Medulla oblongata (tissue), 1 donor: ENCODE data around the gene GNPTAB.
A peak's percentile ranks its signal among the peaks of the same experiment; 100 is the strongest.
"Not testable (repeated sequence)": the region's sequence is repeated elsewhere in the genome, so short reads cannot be mapped to it uniquely, and the experiment has no call there.

ENCODE experiments used
- DNase-seq: peaks from one replicate; pipeline ENCODE4 v3.0.0-alpha.2; 2015; ENCODE audit errors: extremely low spot score

The GNPTAB gene

DNA sequence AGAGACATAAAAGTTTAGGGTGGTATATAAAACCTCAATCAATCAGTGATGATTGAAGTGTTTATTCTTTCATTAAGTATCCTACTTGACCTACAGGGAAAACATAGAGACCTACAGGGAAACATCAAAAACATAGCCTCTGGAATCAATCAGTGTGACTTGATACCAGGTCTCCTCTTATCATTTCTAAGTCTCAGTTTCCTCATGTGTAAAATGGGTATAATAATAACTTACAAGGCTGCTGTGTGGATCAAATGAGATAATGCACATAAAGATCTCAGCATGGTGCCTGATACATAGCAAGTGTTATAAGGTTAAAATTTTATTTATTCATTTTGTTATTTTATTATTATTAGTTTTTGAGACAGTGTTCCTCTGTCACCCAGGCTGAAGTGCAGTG, 22.2 kb upstream of the GNPTAB start:
- no peak for DNase-seq

- DNase-seq: no peak
These were observed 19.4 kb upstream of the GNPTAB start for GRCh38 chr12:101850199-101850598.

- DNase-seq: no peak
These were observed 16.6 kb upstream of the GNPTAB start for GRCh38 chr12:101847325-101847724.

DNA sequence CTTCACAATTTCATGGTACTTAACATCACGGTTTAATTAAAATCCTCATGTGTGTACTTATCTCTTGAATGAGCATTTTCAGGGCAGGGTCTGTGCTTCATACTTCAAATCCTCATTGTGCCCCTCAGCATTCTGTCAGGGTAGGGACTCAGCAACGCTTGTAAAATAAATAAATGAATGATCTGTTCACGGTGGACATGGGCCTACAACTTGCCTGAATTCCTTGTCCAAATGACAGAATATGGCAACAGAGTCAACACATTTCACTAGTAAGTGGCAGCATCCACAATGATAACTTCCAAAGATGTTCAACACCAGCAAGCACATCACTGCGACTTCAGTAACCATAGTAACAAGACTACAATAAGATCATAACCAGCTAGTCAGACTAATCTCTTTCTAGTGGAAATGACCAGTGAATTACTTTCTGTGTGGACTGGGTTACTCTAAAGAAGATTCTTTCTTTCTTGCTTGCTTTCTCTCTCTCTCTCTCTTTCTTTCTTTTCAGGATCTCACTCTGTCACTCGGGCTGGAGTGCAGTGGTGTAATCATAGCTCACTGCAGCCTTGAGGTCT, 14.5 kb upstream of the GNPTAB start:
- no peak for DNase-seq

DNA sequence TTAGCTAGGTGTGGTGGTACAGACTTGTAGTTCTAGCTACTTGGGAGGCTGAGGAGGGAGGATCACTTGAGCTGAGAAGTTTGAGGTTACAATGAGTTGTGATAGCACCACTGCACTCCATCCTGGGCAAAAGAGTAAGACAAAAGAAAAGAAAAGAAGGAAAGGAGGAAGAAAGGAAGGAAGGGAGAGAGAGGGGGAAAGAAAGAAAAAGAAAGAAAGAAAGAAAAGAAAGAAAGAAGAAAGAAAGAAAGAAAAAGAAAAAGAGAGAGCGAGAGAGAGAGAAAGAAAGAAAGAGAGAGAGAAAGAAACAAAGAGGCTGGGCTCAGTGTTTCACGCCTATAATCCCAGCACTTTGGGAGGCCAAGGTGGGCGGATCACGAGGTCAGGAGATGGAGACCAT, 10.3 kb upstream of the GNPTAB start:
- no peak for DNase-seq

DNA sequence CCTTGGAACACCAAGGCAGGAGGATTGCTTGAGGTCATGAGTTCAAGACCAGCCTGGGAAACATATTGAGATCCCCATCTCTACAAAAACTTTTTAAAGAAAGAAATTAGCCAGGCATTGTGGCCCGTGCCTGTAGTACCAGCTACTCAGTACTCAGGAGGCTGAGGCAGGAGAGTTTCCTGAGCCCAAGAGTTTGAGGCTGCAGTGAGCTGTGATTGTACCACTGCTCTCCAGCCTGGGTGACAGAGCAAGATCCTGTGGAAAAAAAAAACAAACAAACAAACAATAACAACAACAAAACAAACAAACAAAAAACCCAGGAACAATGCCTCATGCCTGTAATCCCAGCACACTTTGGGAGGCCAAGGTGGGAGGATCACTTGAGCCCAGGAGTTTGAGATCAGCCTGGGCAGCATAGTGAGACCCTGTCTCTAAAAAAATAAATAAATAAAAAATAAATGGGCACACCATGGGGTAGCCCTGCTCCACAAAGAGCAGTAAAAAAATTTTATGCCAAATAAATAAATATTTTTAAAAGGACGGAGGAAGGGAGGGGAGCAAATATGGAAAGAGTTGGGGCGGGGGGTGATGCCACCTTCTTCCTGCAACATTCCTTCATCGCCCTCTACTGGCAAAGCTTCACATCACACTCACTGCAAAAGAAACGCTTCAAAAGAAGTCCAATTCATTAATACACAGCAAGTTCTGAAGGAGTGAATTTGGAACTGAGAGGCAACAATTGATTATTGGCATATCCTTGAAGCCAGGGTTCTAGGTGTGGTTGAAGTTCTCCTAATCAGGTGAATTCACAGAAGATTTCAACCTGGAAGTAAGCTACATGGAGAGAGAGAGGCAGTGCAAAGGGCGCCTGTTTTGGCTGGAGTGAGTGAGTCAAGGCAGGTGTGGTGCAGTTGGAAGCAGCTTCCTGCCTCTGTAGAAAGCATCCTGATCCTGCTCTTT, 8.8 kb upstream of the GNPTAB start:
- peak; percentile 85 for DNase-seq

- DNase-seq: no peak
These were observed 8.0 kb upstream of the GNPTAB start for GRCh38 chr12:101838628-101839323.

- no peak for DNase-seq
These were observed 1.3 kb upstream of the GNPTAB start for GRCh38 chr12:101832030-101832429.

DNA sequence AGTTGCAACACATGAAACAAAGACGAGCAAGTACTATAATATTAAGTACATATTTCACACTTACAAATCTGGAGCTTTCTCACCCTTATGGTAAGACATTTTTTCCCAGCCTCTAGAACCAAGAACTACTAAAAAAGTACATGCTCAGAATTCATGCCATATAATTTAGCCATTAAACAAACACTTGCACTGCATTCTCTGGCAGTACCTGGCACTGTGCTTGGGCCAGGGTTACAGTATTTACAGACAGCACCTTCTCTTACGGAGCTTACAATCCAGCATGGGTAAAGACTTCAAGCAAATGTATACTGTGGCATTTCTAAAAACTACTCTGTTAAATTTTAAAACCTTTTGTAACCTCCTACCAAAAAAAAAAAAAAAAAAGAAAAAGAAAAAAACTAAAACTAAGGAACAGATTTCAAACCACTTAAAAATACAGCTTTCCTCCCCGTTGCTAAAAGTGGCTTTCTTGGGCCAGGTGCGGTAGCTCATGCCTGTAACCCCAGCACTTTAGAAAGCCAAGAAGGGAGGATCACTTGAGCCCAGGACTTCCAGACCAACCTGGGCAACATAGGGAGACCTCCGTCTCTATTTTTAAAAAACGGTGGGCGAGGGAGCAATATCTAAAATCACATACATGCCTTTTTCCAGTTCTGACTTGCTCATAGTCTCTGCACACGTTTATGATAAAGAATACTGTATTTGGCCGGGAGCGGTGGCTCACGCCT, 956 bp downstream of the GNPTAB start:
- peak; percentile 38 for DNase-seq

DNA sequence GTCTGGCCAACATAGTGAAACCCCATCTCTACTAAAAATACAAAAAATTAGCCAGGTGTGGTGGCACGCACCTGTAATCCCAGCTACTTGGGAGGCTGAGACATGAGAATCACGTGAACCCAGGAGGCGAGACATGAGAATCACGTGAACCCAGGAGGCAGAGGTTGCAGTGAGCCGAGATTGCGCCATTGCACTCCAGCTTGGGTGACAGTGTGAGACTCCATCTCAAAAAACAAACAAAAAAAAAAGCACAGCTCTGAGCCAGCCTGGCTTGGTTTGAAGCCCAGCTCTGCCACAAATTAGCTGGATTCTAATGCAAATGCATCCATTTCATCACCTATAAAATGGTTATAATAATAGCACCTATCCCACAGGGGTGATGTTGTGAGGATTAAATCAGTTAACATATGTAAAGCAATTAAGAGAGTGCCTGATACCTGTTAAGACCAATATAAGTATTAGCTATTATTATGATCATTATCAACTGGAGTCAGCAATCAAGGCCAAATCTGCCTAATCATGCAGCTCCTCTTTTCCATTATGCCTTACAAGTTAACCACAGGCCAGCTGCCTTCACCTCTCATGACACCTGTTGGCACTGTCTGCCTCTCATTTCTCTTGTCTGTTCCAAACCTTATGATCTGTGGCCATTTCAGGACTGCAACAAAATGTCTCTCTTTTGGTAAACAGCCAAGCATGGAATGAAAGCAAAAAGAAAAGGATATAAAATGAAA, 2.1 kb downstream of the GNPTAB start:
- no peak for DNase-seq

DNA sequence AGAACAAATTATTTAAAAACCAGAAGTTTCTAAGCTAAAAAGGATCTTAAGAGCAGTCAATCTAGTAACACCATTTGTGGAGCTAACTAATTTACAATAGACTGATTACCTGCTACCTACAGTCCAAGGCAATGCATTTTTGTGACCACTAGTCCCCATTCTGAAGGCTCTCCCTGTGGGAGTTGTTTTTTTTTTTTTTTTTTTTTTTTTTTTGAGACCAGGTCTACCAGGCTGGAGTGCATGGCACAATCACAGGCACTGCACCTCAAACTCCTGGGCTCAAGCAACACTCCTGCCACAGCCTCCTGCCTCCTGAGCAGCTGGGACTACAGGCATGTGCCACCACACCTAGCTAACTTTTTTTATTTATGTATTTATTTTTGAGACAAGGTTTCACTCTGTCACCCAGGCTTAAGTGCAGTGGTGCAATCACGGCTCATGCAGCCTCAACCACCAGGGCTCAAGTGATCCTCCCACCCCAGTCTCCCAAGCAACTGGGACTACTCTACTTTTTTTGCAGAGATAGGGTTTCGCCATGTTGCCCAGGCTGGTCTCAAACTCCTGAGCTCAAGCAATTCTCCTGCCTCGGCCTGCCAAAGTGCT, 3.9 kb downstream of the GNPTAB start:
- DNase-seq: no peak

DNA sequence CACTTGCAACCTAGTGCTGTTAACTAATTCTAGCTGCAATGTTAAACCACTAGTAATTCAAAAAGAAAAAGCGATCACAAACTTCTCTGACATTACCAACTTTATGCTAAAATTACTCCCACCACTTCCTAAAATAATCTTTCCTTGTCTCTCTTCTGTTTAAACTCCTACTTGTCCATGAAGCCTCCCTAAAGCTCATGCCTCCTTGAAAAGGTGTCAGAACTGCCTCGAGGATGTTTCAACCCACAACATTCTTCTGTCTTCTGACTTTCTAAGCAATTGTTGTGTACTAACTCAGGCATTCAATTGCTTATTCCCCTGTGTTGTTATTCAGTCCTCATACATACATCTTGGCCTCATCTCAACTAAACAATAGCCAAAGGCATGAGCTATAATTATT, 5.9 kb downstream of the GNPTAB start:
- DNase-seq: no peak

- DNase-seq: peak; percentile 84
These were observed 6.9 kb downstream of the GNPTAB start for GRCh38 chr12:101823891-101824290.

- no peak for DNase-seq
These were observed 7.7 kb downstream of the GNPTAB start for GRCh38 chr12:101823039-101823438.

DNA sequence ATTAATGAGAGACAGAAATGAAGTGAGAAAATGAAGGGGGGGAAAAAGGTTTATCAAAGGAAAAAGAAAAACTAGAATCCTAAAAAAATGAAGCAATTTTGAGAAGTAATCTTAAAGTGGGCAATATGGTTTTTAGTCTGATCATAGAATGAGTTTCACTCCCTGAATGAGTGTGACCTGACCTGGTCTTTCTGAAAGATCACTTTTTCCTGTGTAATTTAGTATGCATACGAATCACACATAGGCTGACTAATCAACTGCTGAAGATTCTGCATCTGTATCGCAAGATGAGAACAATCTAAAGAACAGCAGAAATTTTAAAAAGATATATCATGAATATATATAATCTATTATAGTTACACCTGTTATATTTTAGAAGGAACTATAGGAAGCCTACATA, 11.3 kb downstream of the GNPTAB start:
- DNase-seq: no peak

- DNase-seq: not testable (repeated sequence)
These were observed 12.1 kb downstream of the GNPTAB start for GRCh38 chr12:101818689-101819088.

GRCh38 chr12:101813117-101813516, 17.6 kb downstream of the GNPTAB start:
- DNase-seq: no peak

DNA sequence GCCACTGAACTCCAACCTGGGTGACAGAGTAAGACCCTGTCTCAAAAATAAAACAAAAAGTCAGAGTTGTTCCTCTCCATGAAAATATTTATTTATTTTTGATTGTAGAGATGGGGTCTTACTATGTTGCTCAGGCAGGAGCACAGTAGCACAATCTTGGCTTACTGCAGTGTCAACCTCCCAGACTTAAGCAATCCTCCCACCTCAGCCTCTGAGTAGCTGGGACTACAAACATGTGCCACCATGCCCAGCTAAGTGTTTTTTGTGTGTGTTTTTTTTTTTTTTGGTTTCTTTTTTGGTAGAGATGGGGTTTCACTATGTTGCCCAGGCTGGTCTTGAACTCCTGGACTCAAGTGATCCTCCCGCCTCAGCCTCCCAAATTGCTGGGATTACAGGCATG, 18.0 kb downstream of the GNPTAB start:
- DNase-seq: not testable (repeated sequence)

GRCh38 chr12:101811342-101811741, 19.4 kb downstream of the GNPTAB start:
- DNase-seq: not testable (repeated sequence)

GRCh38 chr12:101809208-101809607, 21.6 kb downstream of the GNPTAB start:
- DNase-seq: no peak

DNA sequence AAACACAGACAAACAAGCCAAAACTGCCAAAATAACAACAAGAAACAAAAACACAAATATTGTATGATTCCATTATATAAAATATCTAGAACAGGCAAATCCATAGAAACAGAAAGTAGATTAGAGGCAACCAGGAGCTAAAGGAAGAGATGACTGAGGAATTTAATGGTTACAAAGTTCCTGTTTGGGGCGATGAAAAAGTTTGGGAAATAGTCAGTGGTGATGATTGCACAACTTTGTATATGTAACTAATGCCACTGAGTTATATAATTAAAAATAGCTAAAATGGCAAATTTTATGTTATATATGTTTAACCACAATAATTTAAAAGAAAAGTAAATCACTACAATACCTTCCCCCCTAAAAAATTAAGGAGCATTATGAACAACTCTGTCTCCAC, 24.5 kb downstream of the GNPTAB start:
- no peak for DNase-seq
